Measurements from ENCODE around the gene ADCYAP1R1.

DNA sequence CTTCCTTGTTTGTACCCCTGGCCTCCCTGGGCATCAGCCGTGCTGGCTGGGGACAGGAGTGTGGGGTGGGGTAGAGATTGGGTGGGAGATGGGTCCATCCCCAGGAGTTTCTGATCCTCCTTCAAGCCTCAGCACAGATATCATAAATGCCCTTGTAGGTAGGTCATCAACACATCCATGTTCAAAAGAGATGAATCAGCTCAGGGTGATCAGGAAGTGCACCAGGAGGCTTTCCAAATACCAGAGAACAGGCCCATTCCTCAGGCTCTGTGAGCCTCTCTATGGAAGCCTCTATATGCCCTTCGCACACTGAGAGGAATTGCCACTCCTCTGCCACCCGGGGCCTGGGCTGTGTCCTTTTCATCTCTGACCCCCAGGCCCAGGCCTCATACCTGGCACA, 31.9 kb upstream of the ADCYAP1R1 start:
- TF ChIP-seq, protein P1, sequence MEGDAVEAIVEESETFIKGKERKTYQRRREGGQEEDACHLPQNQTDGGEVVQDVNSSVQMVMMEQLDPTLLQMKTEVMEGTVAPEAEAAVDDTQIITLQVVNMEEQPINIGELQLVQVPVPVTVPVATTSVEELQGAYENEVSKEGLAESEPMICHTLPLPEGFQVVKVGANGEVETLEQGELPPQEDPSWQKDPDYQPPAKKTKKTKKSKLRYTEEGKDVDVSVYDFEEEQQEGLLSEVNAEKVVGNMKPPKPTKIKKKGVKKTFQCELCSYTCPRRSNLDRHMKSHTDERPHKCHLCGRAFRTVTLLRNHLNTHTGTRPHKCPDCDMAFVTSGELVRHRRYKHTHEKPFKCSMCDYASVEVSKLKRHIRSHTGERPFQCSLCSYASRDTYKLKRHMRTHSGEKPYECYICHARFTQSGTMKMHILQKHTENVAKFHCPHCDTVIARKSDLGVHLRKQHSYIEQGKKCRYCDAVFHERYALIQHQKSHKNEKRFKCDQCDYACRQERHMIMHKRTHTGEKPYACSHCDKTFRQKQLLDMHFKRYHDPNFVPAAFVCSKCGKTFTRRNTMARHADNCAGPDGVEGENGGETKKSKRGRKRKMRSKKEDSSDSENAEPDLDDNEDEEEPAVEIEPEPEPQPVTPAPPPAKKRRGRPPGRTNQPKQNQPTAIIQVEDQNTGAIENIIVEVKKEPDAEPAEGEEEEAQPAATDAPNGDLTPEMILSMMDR (IDR thresholded peaks at IDR 0.05) = no peak
- TF ChIP-seq POLR2A (IDR thresholded peaks at IDR 0.05) = no peak

Measured in adrenal gland (tissue), 5 donors.